Measurements from ENCODE around the gene MAST3. TPM values are rescaled to one million over a fixed set of nuclear protein-coding genes. Genes with fewer than 3 reads are reported as not detected.

MAST3 gene
- polyA plus RNA-seq, 1 donor from 2014 or later = 2.3 TPM

GRCh38 chr19:18161636-18162002 is 64.0 kb downstream of the MAST3 start:
- no peak overlapping the region for H2AFZ ChIP-seq (ENCODE audit: low read depth, low read length)

GRCh38 chr19:18164072-18164471 is 66.5 kb downstream of the MAST3 start:
- no peak for TF ChIP-seq CTCF (IDR thresholded peaks at IDR 0.05; ENCODE audit: poor library complexity, severe bottlenecking)
- TF ChIP-seq EP300 (conservative IDR thresholded peaks at IDR 0.05; ENCODE audit: poor library complexity, severe bottlenecking) = no peak
- TF ChIP-seq REST (IDR thresholded peaks at IDR 0.05; ENCODE audit: borderline replicate concordance) = no peak
- TF ChIP-seq RAD21 (conservative IDR thresholded peaks at IDR 0.05) = no peak
- Histone ChIP-seq H3K79me2 (replicated peaks; ENCODE audit: insufficient read depth, low read length) (no peaks in the 10 kb centered on the region), H3K4me3 (ENCODE audit: low read length) (no peak overlapping the region), H3K4me2 (ENCODE audit: low read length) (no peak overlapping the region), H3K27me3 (ENCODE audit: insufficient read depth, low read depth, low read length) (no peaks in the 10 kb centered on the region), H4K20me1 (ENCODE audit: insufficient read depth) (no peaks in the 10 kb centered on the region), H3K9me2 (ENCODE audit: insufficient read depth, low read length) (no peaks in the 10 kb centered on the region), H3K36me3 (ENCODE audit: insufficient read depth, low read length) (no peaks in the 10 kb centered on the region), H2AFZ (ENCODE audit: low read depth, low read length) (no peak overlapping the region), H3F3A (ENCODE audit: insufficient read depth, low read length, poor library complexity, severe bottlenecking) (no peaks in the 10 kb centered on the region), H3K9ac (ENCODE audit: low read length) (no peak overlapping the region), H3K27ac (ENCODE audit: low read length) (no peak overlapping the region), H3K9me3 (ENCODE audit: low read length) (no peaks in the 10 kb centered on the region)

More at GRCh38 chr19:18161636-18162002, 64.0 kb downstream of the MAST3 start:
- no peak overlapping the region for H3K27ac ChIP-seq (ENCODE audit: low read length)
- no peaks in the 10 kb centered on the region for H3K9me2 ChIP-seq (ENCODE audit: insufficient read depth, low read length)
- no peaks in the 10 kb centered on the region for H3K9me3 ChIP-seq (ENCODE audit: low read length)
- no peak overlapping the region for H3K9ac ChIP-seq (ENCODE audit: low read length)
- H3K79me2 ChIP-seq (replicated peaks; ENCODE audit: insufficient read depth, low read length) = no peaks in the 10 kb centered on the region
- no peaks in the 10 kb centered on the region for H3K27me3 ChIP-seq (ENCODE audit: insufficient read depth, low read depth, low read length)
- no peaks in the 10 kb centered on the region for H4K20me1 ChIP-seq (ENCODE audit: insufficient read depth)
- TF ChIP-seq EZH2 (IDR thresholded peaks at IDR 0.05; ENCODE audit: borderline replicate concordance, insufficient read depth, low read length, poor library complexity, severe bottlenecking) (no peak), MXI1 (conservative IDR thresholded peaks at IDR 0.05; ENCODE audit: poor library complexity, severe bottlenecking) (no peak), CTCF (IDR thresholded peaks at IDR 0.05; ENCODE audit: poor library complexity, severe bottlenecking) (no peak), RAD21 (conservative IDR thresholded peaks at IDR 0.05) (no peak), POLR2AphosphoS5 (IDR thresholded peaks at IDR 0.05) (no peak), REST (IDR thresholded peaks at IDR 0.05; ENCODE audit: borderline replicate concordance) (no peak), EP300 (conservative IDR thresholded peaks at IDR 0.05; ENCODE audit: poor library complexity, severe bottlenecking) (no peak)
- H3K36me3 ChIP-seq (ENCODE audit: insufficient read depth, low read length) = no peaks in the 10 kb centered on the region
- H3K4me3 ChIP-seq (ENCODE audit: low read length) = no peak overlapping the region
- no peaks in the 10 kb centered on the region for H3F3A ChIP-seq (ENCODE audit: insufficient read depth, low read length, poor library complexity, severe bottlenecking)
- H3K4me2 ChIP-seq (ENCODE audit: low read length) = no peak overlapping the region
